ENCODE results near the gene PDZD2. TPM values are rescaled to one million over a fixed set of nuclear protein-coding genes. Genes with fewer than 3 reads are reported as not detected.
"Not testable (repeated sequence)": the region's sequence is repeated elsewhere in the genome, so short reads cannot be mapped to it uniquely, and the experiment has no call there.

PDZD2 gene
- total RNA-seq, 4 donors from 2014 or later = 107 to 195 (median 123) TPM

DNA sequence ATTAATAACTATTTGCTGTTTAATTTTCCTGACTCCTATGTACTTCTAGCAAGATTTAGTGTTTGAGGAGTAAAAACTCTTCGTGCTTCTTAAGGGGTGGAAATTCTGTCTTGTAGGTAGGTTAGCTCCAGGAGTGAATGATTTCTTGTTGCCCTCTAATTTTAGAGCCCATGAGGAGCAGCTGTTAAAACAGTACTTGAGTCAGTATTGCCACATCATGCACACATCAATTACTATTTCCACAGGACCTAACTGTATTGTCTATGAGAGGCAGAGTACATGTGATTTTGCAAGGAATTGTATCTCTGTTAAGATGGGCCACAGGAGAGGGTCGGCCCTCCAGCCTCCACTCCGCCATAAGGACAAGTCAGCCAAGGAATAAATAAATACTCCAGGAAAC, 91.2 kb downstream of the PDZD2 start:
- Histone ChIP-seq H3K27me3 (no peaks in the 10 kb centered on the region), H3K36me3 (no peaks in the 10 kb centered on the region), H3K4me3 (no peak overlapping the region), H3K27ac (no peak overlapping the region), H3K4me1 (no peaks in the 10 kb centered on the region), H3K9me3 (no peaks in the 10 kb centered on the region)
- DNase-seq (ENCODE audit: low spot score in 2 of 2) = no peak
- TF ChIP-seq POLR2A (IDR thresholded peaks at IDR 0.05) = no peak
- no peak for TF ChIP-seq EP300 (IDR thresholded peaks at IDR 0.05)
- TF ChIP-seq, protein P1, sequence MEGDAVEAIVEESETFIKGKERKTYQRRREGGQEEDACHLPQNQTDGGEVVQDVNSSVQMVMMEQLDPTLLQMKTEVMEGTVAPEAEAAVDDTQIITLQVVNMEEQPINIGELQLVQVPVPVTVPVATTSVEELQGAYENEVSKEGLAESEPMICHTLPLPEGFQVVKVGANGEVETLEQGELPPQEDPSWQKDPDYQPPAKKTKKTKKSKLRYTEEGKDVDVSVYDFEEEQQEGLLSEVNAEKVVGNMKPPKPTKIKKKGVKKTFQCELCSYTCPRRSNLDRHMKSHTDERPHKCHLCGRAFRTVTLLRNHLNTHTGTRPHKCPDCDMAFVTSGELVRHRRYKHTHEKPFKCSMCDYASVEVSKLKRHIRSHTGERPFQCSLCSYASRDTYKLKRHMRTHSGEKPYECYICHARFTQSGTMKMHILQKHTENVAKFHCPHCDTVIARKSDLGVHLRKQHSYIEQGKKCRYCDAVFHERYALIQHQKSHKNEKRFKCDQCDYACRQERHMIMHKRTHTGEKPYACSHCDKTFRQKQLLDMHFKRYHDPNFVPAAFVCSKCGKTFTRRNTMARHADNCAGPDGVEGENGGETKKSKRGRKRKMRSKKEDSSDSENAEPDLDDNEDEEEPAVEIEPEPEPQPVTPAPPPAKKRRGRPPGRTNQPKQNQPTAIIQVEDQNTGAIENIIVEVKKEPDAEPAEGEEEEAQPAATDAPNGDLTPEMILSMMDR (IDR thresholded peaks at IDR 0.05) = no peak
- no peak for TF ChIP-seq POLR2AphosphoS5 (IDR thresholded peaks at IDR 0.05)
- WGBS = 95% methylated on average over 3 of the region's 3 CpGs

DNA sequence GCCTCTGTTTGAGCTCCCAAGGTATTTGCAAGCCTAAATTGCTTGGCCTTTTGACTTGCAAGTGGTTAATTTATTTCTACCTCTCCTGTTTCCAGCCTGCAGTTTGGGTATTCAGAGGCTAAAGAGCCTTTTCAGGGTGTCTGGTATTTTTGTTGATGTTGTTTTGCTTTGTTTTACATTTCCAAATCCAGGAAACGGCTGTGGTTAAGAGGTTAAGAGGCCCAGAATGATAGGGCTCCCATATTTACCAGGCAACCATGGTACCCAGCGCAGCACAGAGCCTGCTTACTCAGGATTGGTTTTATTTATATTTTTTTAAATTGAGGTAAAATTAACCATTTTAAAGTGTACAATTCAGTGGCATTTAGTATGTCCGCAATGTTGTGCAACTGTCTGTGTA, 92.1 kb downstream of the PDZD2 start:
- H3K27ac ChIP-seq = no peak overlapping the region
- H3K4me1 ChIP-seq = no peaks in the 10 kb centered on the region
- no peaks in the 10 kb centered on the region for H3K36me3 ChIP-seq
- H3K27me3 ChIP-seq = no peaks in the 10 kb centered on the region
- TF ChIP-seq EP300 (IDR thresholded peaks at IDR 0.05) (no peak), POLR2A (IDR thresholded peaks at IDR 0.05) (no peak), POLR2AphosphoS5 (IDR thresholded peaks at IDR 0.05) (no peak)
- TF ChIP-seq, protein P1 (IDR thresholded peaks at IDR 0.05) = no peak
- H3K4me3 ChIP-seq = no peak overlapping the region
- 86% methylated on average over 3 of the region's 3 CpGs for WGBS
- no peak for DNase-seq (ENCODE audit: low spot score in 2 of 2)
- H3K9me3 ChIP-seq = no peaks in the 10 kb centered on the region

DNA sequence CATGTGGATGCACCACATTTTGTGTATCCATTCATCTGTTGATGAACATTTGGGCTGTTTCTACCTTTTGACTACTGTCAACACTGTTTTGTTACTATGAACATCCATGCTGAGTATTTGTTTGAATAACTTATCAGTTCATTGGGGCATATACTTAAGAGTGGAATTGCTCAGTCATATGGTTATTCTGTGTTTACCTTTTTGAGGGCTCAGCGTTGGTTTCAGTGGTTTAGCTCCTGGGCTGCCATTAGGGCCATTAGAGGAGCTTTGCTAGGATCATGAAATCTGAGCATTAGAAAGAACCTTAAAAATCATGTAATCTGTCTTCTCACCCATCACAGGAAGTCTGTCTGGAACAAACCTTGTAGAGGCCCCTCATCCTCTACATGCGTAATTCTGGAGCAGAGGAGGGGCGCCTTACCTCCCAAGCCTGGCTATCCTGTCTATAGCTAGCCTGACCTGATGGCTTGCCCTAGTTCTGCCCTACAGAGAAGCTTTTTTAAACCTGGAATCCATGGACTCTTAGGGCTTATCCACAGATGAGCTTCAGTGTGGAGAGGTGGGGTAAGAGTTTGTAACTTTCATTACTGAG, 92.9 kb downstream of the PDZD2 start:
- no peaks in the 10 kb centered on the region for H3K27me3 ChIP-seq
- no peak for TF ChIP-seq POLR2AphosphoS5 (IDR thresholded peaks at IDR 0.05)
- no peak for TF ChIP-seq POLR2A (IDR thresholded peaks at IDR 0.05)
- TF ChIP-seq, protein P1 (IDR thresholded peaks at IDR 0.05) = no peak
- no peak for TF ChIP-seq EP300 (IDR thresholded peaks at IDR 0.05)
- DNase-seq (ENCODE audit: low spot score in 2 of 2) = no peak
- no peaks in the 10 kb centered on the region for H3K9me3 ChIP-seq
- H3K4me1 ChIP-seq = no peaks in the 10 kb centered on the region
- H3K27ac ChIP-seq = no peak overlapping the region
- H3K4me3 ChIP-seq = no peak overlapping the region
- no peaks in the 10 kb centered on the region for H3K36me3 ChIP-seq
- WGBS = 90% methylated on average over 3 of the region's 3 CpGs

DNA sequence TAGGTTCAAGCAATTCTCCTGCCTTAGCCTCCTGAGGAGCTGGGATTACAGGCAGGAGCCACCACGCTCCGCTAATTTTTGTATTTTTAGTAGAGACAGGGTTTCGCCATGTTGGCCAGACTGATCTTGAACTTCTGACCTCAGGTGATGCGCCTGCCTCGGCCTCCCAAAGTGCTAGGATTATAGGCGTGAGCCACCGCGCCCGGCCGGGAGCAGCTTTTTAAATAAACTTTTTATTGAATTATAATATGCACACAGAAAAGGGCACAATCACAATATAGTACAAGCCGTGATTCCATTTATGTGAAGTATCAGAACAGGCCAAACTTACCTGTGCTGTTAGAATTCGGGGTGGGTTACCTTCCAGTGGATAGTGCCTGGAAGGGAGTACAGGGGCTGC, 93.9 kb downstream of the PDZD2 start:
- not testable (repeated sequence) for H3K9me3 ChIP-seq; DNase-seq (ENCODE audit: low spot score in 2 of 2); H3K4me3 ChIP-seq; H3K27me3 ChIP-seq; H3K36me3 ChIP-seq; H3K27ac ChIP-seq; H3K4me1 ChIP-seq
- 94% methylated on average over 12 of the region's 12 CpGs for WGBS

DNA sequence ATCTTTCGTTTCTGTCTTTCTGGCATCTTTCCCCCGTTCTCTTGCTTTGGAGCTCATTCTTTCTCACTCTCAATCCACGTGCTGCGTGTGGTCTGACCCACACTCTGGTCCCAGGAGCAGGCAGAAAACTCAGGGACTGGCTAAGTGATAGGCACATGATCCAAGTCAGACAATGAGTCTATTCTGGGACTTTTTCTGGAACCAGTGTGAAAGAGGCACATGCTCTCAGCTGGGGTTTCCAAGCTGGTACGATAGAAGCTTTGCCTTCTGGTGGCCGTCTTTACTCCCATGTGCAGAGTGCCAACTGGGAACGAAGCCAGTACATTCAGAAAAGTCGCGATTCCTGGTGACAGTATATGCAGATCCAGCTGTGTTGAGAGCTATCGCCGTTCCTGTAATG, 94.4 kb downstream of the PDZD2 start:
- WGBS = 57% methylated on average over 11 of the region's 11 CpGs
- no peak overlapping the region for H3K4me3 ChIP-seq
- H3K27ac ChIP-seq = no peak overlapping the region
- no peaks in the 10 kb centered on the region for H3K27me3 ChIP-seq
- no peaks in the 10 kb centered on the region for H3K36me3 ChIP-seq
- H3K4me1 ChIP-seq = no peaks in the 10 kb centered on the region
- TF ChIP-seq, protein P1 (IDR thresholded peaks at IDR 0.05) = no peak
- TF ChIP-seq EP300 (IDR thresholded peaks at IDR 0.05) (no peak), POLR2A (IDR thresholded peaks at IDR 0.05) (no peak), POLR2AphosphoS5 (IDR thresholded peaks at IDR 0.05) (no peak)
- DNase-seq (ENCODE audit: low spot score in 2 of 2) = no peak
- no peaks in the 10 kb centered on the region for H3K9me3 ChIP-seq

DNA sequence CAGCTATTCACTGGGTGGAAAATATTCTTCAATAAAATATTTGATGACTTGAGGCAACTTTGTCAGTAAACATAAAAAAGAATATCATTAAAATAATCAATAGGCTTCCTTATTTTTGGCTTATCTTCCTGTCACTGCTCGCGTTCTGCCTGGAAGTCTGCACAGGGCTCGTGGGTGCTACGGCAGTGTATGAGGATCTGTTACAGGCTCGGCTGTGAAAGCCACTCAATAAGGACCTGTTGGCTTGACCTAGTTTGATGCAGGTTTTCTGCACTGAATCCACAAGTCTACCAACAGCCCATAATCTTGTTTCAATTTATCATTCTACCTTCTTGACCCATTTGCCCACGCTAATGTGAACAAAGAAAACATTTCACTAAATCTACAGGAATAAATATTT, 97.2 kb downstream of the PDZD2 start:
- Histone ChIP-seq H3K4me3 (no peak overlapping the region), H3K4me1 (no peaks in the 10 kb centered on the region), H3K36me3 (no peaks in the 10 kb centered on the region), H3K27ac (no peak overlapping the region), H3K27me3 (no peaks in the 10 kb centered on the region), H3K9me3 (no peaks in the 10 kb centered on the region)
- DNase-seq (ENCODE audit: low spot score in 2 of 2) = no peak
- TF ChIP-seq EP300 (IDR thresholded peaks at IDR 0.05) = no peak
- TF ChIP-seq POLR2A (IDR thresholded peaks at IDR 0.05) = no peak
- TF ChIP-seq, protein P1 (IDR thresholded peaks at IDR 0.05) = no peak
- TF ChIP-seq POLR2AphosphoS5 (IDR thresholded peaks at IDR 0.05) = no peak
- 80% methylated on average over 6 of the region's 6 CpGs for WGBS

Measured in suprapubic skin (tissue), 4 donors.